Uterus (tissue), 4 donors: ENCODE measurements around the gene MDFIC2. TPM values are rescaled to one million over a fixed set of nuclear protein-coding genes. Genes with fewer than 3 reads are reported as not detected.

ENCODE experiments used
- DNase-seq, 2 donors: peaks; one replicate each; pipeline ENCODE4 v3.0.0-alpha.2; 2019 to 2020
- H3K27ac ChIP-seq, 2 donors: fragments of 200-600 bp; sonication (generic); 1 replicate in 1 of 2; 2 replicates in 1 of 2; pipeline ENCODE4 v1.5.1; 2016 to 2018
- H3K27me3 ChIP-seq, 2 donors: fragments of 200-600 bp; sonication (generic); one replicate each; pipeline ENCODE4 v1.5.1; 2018 to 2019; ENCODE audit warnings: control low read depth in 1 of 2
- H3K36me3 ChIP-seq, 2 donors: fragments of 200-600 bp; sonication (generic); one replicate each; pipeline ENCODE4 v1.5.1; 2019; ENCODE audit warnings: control low read depth in 1 of 2
- H3K4me1 ChIP-seq, 2 donors: fragments of 200-600 bp; sonication (generic); one replicate each; pipeline ENCODE4 v1.5.1; 2018 to 2019; ENCODE audit warnings: control low read depth in 1 of 2
- H3K4me3 ChIP-seq, 2 donors: fragments of 200-600 bp; sonication (generic); 1 replicate in 1 of 2; 2 replicates in 1 of 2; pipeline ENCODE4 v1.5.1; 2018 to 2019; ENCODE audit warnings: mild to moderate bottlenecking in 1 of 2
- H3K9me3 ChIP-seq, 2 donors: fragments of 200-600 bp; sonication (generic); one replicate each; pipeline ENCODE4 v1.5.1; 2019; ENCODE audit warnings: control low read depth in 1 of 2
- CTCF ChIP-seq, 4 experiments: fragments of 200-600 bp in 2 of 4; fragments of 450-650 bp in 2 of 4; sonication (generic) in 2 of 4; IDR thresholded peaks; one replicate each; pipeline ENCODE4 v1.5.1; 2016 to 2019; ENCODE audit warnings: antibody characterized with exemption in 4 of 4, mild to moderate bottlenecking in 2 of 4, moderate library complexity in 1 of 4
- POLR2A ChIP-seq, 2 donors: fragments of 450-650 bp; IDR thresholded peaks; one replicate each; pipeline ENCODE4 v1.6.1; 2016; ENCODE audit warnings: antibody characterized with exemption in 2 of 2, mild to moderate bottlenecking in 1 of 2, moderate library complexity in 1 of 2
- intact Hi-C: fragments of 100-400 bp; cut with DNase I; formaldehyde crosslinking; loops from one replicate; pipeline ENCODE4 v1.15.1; 2023; ENCODE audit warnings: low total_unique reads
- total RNA-seq, 4 donors: library from RNA; depleted of rRNA in 3 of 4; stranded (reverse); fragments of >200 nt in 3 of 4; gene quantifications; one replicate each; pipeline versions ENCODE4 v1.1.0 to v1.2.4, GENCODE V29; 2014 to 2023
- donor health status: DM: yes; HTN: yes; CAD: no.

Gene MDFIC2
- total RNA-seq, 4 donors from 2014 or later, result not detected

GRCh38 chr3:70233112-70233511 lies 79.3 kb downstream of the MDFIC2 start:
- no peak for DNase-seq
- TF ChIP-seq CTCF (IDR thresholded peaks at IDR 0.05) (no peak), POLR2A (IDR thresholded peaks at IDR 0.05) (no peak)
- intact Hi-C loops, result no loop called here
- H3K4me1 ChIP-seq, result no peaks in the 10 kb centered on the region
- H3K4me3 ChIP-seq, result no peak overlapping the region
- H3K9me3 ChIP-seq, result no peaks in the 10 kb centered on the region
- no peaks in the 10 kb centered on the region for H3K36me3 ChIP-seq
- H3K27ac ChIP-seq, result no peak overlapping the region
- no peaks in the 10 kb centered on the region for H3K27me3 ChIP-seq

GRCh38 chr3:70231266-70231701 lies 81.2 kb downstream of the MDFIC2 start:
- Histone ChIP-seq H3K27ac (no peak overlapping the region), H3K36me3 (no peaks in the 10 kb centered on the region), H3K9me3 (no peaks in the 10 kb centered on the region), H3K27me3 (no peaks in the 10 kb centered on the region), H3K4me1 (no peaks in the 10 kb centered on the region), H3K4me3 (no peak overlapping the region)
- no peak for TF ChIP-seq CTCF (IDR thresholded peaks at IDR 0.05)
- no peak for TF ChIP-seq POLR2A (IDR thresholded peaks at IDR 0.05)
- no peak for DNase-seq
- intact Hi-C loops, result no loop called here

- Histone ChIP-seq H3K4me3 (no peak overlapping the region), H3K36me3 (no peaks in the 10 kb centered on the region), H3K9me3 (no peaks in the 10 kb centered on the region), H3K27ac (no peak overlapping the region), H3K27me3 (no peaks in the 10 kb centered on the region), H3K4me1 (no peaks in the 10 kb centered on the region)
- DNase-seq, result no peak
- intact Hi-C loops, result no loop called here
- no peak for TF ChIP-seq CTCF (IDR thresholded peaks at IDR 0.05)
- no peak for TF ChIP-seq POLR2A (IDR thresholded peaks at IDR 0.05)
These were observed 85.0 kb downstream of the MDFIC2 start for GRCh38 chr3:70227437-70227836.

GRCh38 chr3:70225146-70225545 lies 87.3 kb downstream of the MDFIC2 start:
- intact Hi-C loops, result no loop called here
- no peaks in the 10 kb centered on the region for H3K27me3 ChIP-seq
- H3K9me3 ChIP-seq, result no peaks in the 10 kb centered on the region
- TF ChIP-seq CTCF (IDR thresholded peaks at IDR 0.05), result no peak
- no peak for TF ChIP-seq POLR2A (IDR thresholded peaks at IDR 0.05)
- H3K27ac ChIP-seq, result no peak overlapping the region
- H3K4me1 ChIP-seq, result no peaks in the 10 kb centered on the region
- DNase-seq, result no peak
- no peak overlapping the region for H3K4me3 ChIP-seq
- no peaks in the 10 kb centered on the region for H3K36me3 ChIP-seq

GRCh38 chr3:70224337-70224736 lies 88.1 kb downstream of the MDFIC2 start:
- Histone ChIP-seq H3K9me3 (no peaks in the 10 kb centered on the region), H3K4me3 (no peak overlapping the region), H3K36me3 (no peaks in the 10 kb centered on the region), H3K27me3 (no peaks in the 10 kb centered on the region), H3K4me1 (no peaks in the 10 kb centered on the region), H3K27ac (no peak overlapping the region)
- DNase-seq, result no peak
- intact Hi-C loops, result no loop called here
- TF ChIP-seq CTCF (IDR thresholded peaks at IDR 0.05), result no peak
- TF ChIP-seq POLR2A (IDR thresholded peaks at IDR 0.05), result no peak
